Measurements from ENCODE around the gene GPC5. TPM values are rescaled to one million over a fixed set of nuclear protein-coding genes. Genes with fewer than 3 reads are reported as not detected.

The GPC5 gene
- total RNA-seq = 0.18 TPM in 1 of 2 replicates, not detected in the other

GRCh38 chr13:91398413-91399188 is at the start of gene GPC5:
GPC5 (plus strand) TSS chr13:91398621.

Other genes with a start within 250 kb of the GPC5 start
- gene MIR17HG, start 50.9 kb upstream of the GPC5 start, total RNA-seq = 7.2 and 9.3 TPM in 2 replicates

Data from endothelial cell of coronary artery (primary cell).